K562 (cell line): ENCODE data around the gene GLG1. TPM values are rescaled to one million over a fixed set of nuclear protein-coding genes. Genes with fewer than 3 reads are reported as not detected.

Source experiments
- ATAC-seq: fragments of 200-7000 bp; cut with Tn5 transposase; 3 replicates; pipeline ENCODE4 v1.9.1; 2020; ENCODE audit warnings: moderate library complexity
- BruUV-seq: library from RNA; stranded (reverse); fragments of 400-500 nt; replicated peaks from 2 replicates; lab custom pipeline; 2021; lab: Mats Ljungman, UMichigan
- CTCF ChIA-PET: fragments of 300-600 bp; formaldehyde crosslinking; extraction: SDS; loops from one replicate; lab custom pipeline; 2021; ENCODE audit warnings: low intra/inter-chr PET ratio; lab: Yijun Ruan, JAX
- POLR2A ChIA-PET: fragments of 300-600, 350-650 bp; sonication (Branson Sonifier 250); formaldehyde crosslinking; extraction: SDS; loops from one replicate; lab custom pipeline; 2021; ENCODE audit warnings: antibody characterized with exemption, inconsistent platforms; lab: Yijun Ruan, JAX
- DNase-seq, 4 experiments: peaks; one replicate each; pipeline versions ENCODE4 v3.0.0 to v3.0.0-alpha.2; 2011 to 2018; ENCODE audit warnings: low spot score in 3 of 4, mixed read lengths in 3 of 4; ENCODE audit errors: extremely low read depth in 1 of 4
- FAIRE-seq: peaks from 2 replicates; lab custom pipeline; 2011; peaks lifted over from hg19 to GRCh38; lab: Jason Lieb, UNC
- H2AFZ ChIP-seq: 2 replicates; pipeline ENCODE4 v1.6.0; 2011; ENCODE audit warnings: low read depth, low read length, control low read depth, inconsistent platforms
- H3K27ac ChIP-seq: fragments of 200-600 bp; 3 replicates; pipeline ENCODE4 v1.8.0; 2011; ENCODE audit warnings: low read depth, mild to moderate bottlenecking, control low read depth, inconsistent platforms, low read length, moderate library complexity, mixed read lengths; ENCODE audit errors: extremely low read depth
- H3K27me3 ChIP-seq, 2 experiments: fragments of 300-600 bp in 1 of 2; 2 replicates in 1 of 2; 3 replicates in 1 of 2; pipeline versions ENCODE4 v1.6.0 to v1.8.0; 2011; ENCODE audit warnings: inconsistent platforms in 2 of 2, low read length in 2 of 2, mild to moderate bottlenecking in 1 of 2, mixed read lengths in 1 of 2, moderate library complexity in 1 of 2; ENCODE audit not compliant: control insufficient read depth in 2 of 2, insufficient read depth in 2 of 2
- H3K36me3 ChIP-seq: fragments of 300-600 bp; 3 replicates; pipeline ENCODE4 v1.8.0; 2011; ENCODE audit warnings: mild to moderate bottlenecking, low read length, inconsistent platforms; ENCODE audit not compliant: control insufficient read depth, insufficient read depth
- H3K4me1 ChIP-seq, 2 experiments: fragments of 200-600 bp in 1 of 2; replicated peaks in 1 of 2; 2 replicates in 1 of 2; 3 replicates in 1 of 2; pipeline versions ENCODE4 v1.5.1 to v1.8.0; 2011; ENCODE audit warnings: inconsistent platforms in 2 of 2, low read length in 2 of 2, mild to moderate bottlenecking in 1 of 2, mixed read lengths in 1 of 2, moderate library complexity in 1 of 2; ENCODE audit not compliant: control insufficient read depth in 2 of 2, insufficient read depth in 2 of 2
- H3K4me2 ChIP-seq: 2 replicates; pipeline ENCODE4 v1.6.1; 2011; ENCODE audit warnings: low read length, control low read depth, inconsistent platforms, mixed read lengths; ENCODE audit not compliant: insufficient read depth
- H3K4me3 ChIP-seq: fragments of 200-600 bp; sonication (generic), shearing (Covaris generic); 2 replicates; pipeline ENCODE4 v1.5.1; 2016; ENCODE audit warnings: control low read depth, inconsistent platforms
- H3K79me2 ChIP-seq: fragments of 200-600 bp; 3 replicates; pipeline ENCODE4 v1.8.0; 2011; ENCODE audit warnings: low read length, inconsistent platforms; ENCODE audit not compliant: control insufficient read depth, insufficient read depth
- H3K9ac ChIP-seq, 2 experiments: 2 replicates each; pipeline versions ENCODE4 v1.6.0 to v1.6.1; 2011; ENCODE audit warnings: low read depth in 2 of 2, low read length in 2 of 2, control low read depth in 1 of 2, inconsistent platforms in 1 of 2, mild to moderate bottlenecking in 1 of 2, mixed read lengths in 1 of 2; ENCODE audit not compliant: insufficient read depth in 1 of 2
- H3K9me1 ChIP-seq: one replicate; pipeline ENCODE4 v1.6.0; 2011; ENCODE audit warnings: inconsistent platforms, mild to moderate bottlenecking, low read length, moderate library complexity; ENCODE audit not compliant: control insufficient read depth, insufficient read depth
- H3K9me3 ChIP-seq: replicated peaks from 2 replicates; pipeline ENCODE4 v1.5.1; 2011; ENCODE audit warnings: low read depth, low read length, inconsistent platforms; ENCODE audit not compliant: control insufficient read depth, insufficient read depth
- H4K20me1 ChIP-seq: replicated peaks from 2 replicates; pipeline ENCODE4 v1.6.1; 2011; ENCODE audit warnings: low read length, inconsistent platforms, mixed read lengths; ENCODE audit not compliant: control insufficient read depth, insufficient read depth
- ARID3B ChIP-seq: fragments of 250-450 bp; sonication (Bioruptor Pico); IDR thresholded peaks from 2 replicates; pipeline ENCODE4 v1.4.0; 2020; ENCODE audit warnings: borderline replicate concordance
- CBFA2T3 ChIP-seq: fragments of 450-650 bp; IDR thresholded peaks from 2 replicates; pipeline ENCODE4 v1.6.1; 2017
- CC2D1A ChIP-seq: fragments of 450-650 bp; IDR thresholded peaks from 2 replicates; pipeline ENCODE4 v1.6.1; 2017; ENCODE audit warnings: mild to moderate bottlenecking
- CCNT2 ChIP-seq: IDR thresholded peaks from 2 replicates; pipeline ENCODE4 v1.6.1; 2011; ENCODE audit warnings: borderline replicate concordance, low read depth, mild to moderate bottlenecking, moderate library complexity, mixed read lengths, low read length; ENCODE audit not compliant: insufficient read length; ENCODE audit errors: extremely low read depth
- CEBPZ ChIP-seq: fragments of 150-350 bp; IDR thresholded peaks from 2 replicates; pipeline ENCODE4 v1.6.1; 2014; ENCODE audit warnings: low read depth, mild to moderate bottlenecking, low read length, borderline replicate concordance
- DDX20 ChIP-seq: fragments of 450-650 bp; IDR thresholded peaks from 2 replicates; pipeline ENCODE4 v1.6.1; 2016; ENCODE audit warnings: missing genetic modification characterization, low read depth, mild to moderate bottlenecking, missing compliant biosample characterization, moderate library complexity
- DNMT1 ChIP-seq: fragments of 450-650 bp; IDR thresholded peaks from 2 replicates; pipeline ENCODE4 v1.6.1; 2016; ENCODE audit warnings: antibody characterized with exemption, mild to moderate bottlenecking
- ELF4 ChIP-seq: fragments of 450-650 bp; formaldehyde crosslinking; IDR thresholded peaks from 2 replicates; pipeline ENCODE4 v1.4.0; 2022; ENCODE audit warnings: missing genetic modification characterization
- HIVEP1 ChIP-seq: fragments of 250-450 bp; sonication (Bioruptor Pico); IDR thresholded peaks from 2 replicates; pipeline ENCODE4 v1.4.0; 2020; ENCODE audit warnings: mild to moderate bottlenecking
- MAFG ChIP-seq: fragments of 450-650 bp; conservative IDR thresholded peaks from 2 replicates; pipeline ENCODE4 v1.6.1; 2016; ENCODE audit warnings: missing genetic modification characterization, missing compliant biosample characterization
- MTA2 ChIP-seq: fragments of 450-650 bp; IDR thresholded peaks from 2 replicates; pipeline ENCODE4 v1.6.1; 2016; ENCODE audit warnings: low read depth
- NFRKB ChIP-seq: fragments of 450-650 bp; IDR thresholded peaks from 2 replicates; pipeline ENCODE4 v1.6.1; 2016; ENCODE audit warnings: low read depth
- TFE3 ChIP-seq: fragments of 450-650 bp; formaldehyde crosslinking; IDR thresholded peaks from 2 replicates; pipeline ENCODE4 v1.4.0; 2020; ENCODE audit warnings: mild to moderate bottlenecking, mixed read lengths
- WGBS: fragments of 100-300 bp; shearing (Covaris generic); methylation state at CpG from one replicate; pipeline ENCODE4 v1.1.6; 2016; ENCODE audit warnings: low coverage, mixed read lengths; ENCODE audit not compliant: insufficient coverage; ENCODE audit errors: missing lambda C conversion rate; 5-methylcytosine and 5-hydroxymethylcytosine counted together
- in situ Hi-C: fragments of 300-500 bp; cut with MboI; formaldehyde crosslinking; loops from 4 replicates; pipeline ENCODE4 v1.15.0; 2018; ENCODE audit warnings: inconsistent platforms, mixed read lengths
- intact Hi-C: fragments of 100-400 bp; cut with micrococcal nuclease; formaldehyde crosslinking; loops from 2 replicates; pipeline ENCODE4 v1.14.2; 2022
- polyA plus RNA-seq, 8 experiments: library from polyadenylated mRNA; depleted of rRNA in 4 of 8; stranded (reverse) in 5 of 8; unstranded in 3 of 8; fragments of >200 nt; fragmentation: Nextera tagmentation in 2 of 8; fragmentation: Illumina TruSeq in 1 of 8; extraction: Ambion mirVana in 2 of 8; extraction: Trizol in 1 of 8; gene quantifications; 2 replicates each; pipeline versions ENCODE4 v1.2.1 to v1.2.3, GENCODE V29; 2011 to 2014; ENCODE audit warnings: inconsistent platforms in 1 of 8, missing spikeins in 1 of 8
- total RNA-seq, 7 experiments: library from RNA; depleted of rRNA in 6 of 7; stranded (reverse); fragments of >200 nt in 6 of 7; fragmentation: Illumina TruSeq in 2 of 7; extraction: Trizol in 2 of 7; gene quantifications; 2 replicates each; pipeline versions ENCODE4 v1.2.1 to v1.2.3, GENCODE V29; 2011 to 2021; ENCODE audit warnings: low replicate concordance in 1 of 7

Gene GLG1
- total and polyA plus RNA-seq, 9 of the 15 experiments (the other 6 are each of a cell fraction or from before 2014, with no cell fraction given), result 6.2 to 36.0 (median 23.6) TPM

- TF ChIP-seq ARID3B (no peak), ELF4 (CRISPR knock-in tag) (no peak)
Observed at GRCh38 chr16:74570412-74571301, 36.3 kb downstream of the GLG1 start (continued).

- Histone ChIP-seq H4K20me1 (peaks cover 26% of the 10 kb centered on the region), H3K4me1 (peaks cover 5 to 21% of the 10 kb centered on the region in 2 experiments; a peak in 4 of 5 replicates), H3K9ac (no peak overlapping the region), H2AFZ (no peak overlapping the region), H3K27me3 (no peaks in the 10 kb centered on the region), H3K9me1 (no peaks in the 10 kb centered on the region), H3K9me3 (no peaks in the 10 kb centered on the region), H3K79me2 (peaks cover 68% of the 10 kb centered on the region), H3K27ac (no peak overlapping the region), H3K36me3 (no peaks in the 10 kb centered on the region), H3K4me3 (no peak overlapping the region), H3K4me2 (no peak overlapping the region)
- no peak for DNase-seq
- 59% methylated on average over 5 of the region's 5 CpGs for WGBS
- no TSS peak for BruUV-seq
- no peak for ATAC-seq
- CTCF ChIA-PET, result no interaction called here
- no peak for FAIRE-seq
- POLR2A ChIA-PET, result interaction anchor here (1.0 to 1.2 kb wide), 2 partner anchors 9 to 98 kb away, joined by 3 to 5 read pairs; partner anchors contain the start of gene RFWD3
- intact Hi-C loops, result no loop called here
- in situ Hi-C loops, result no loop called here
- TF ChIP-seq CBFA2T3 (no peak), CEBPZ (no peak), MTA2 (no peak), CC2D1A (no peak), TFE3 (CRISPR knock-in tag) (no peak), MAFG (tag) (no peak), NFRKB (no peak), HIVEP1 (CRISPR knock-in tag) (no peak), DNMT1 (no peak), CCNT2 (no peak), DDX20 (tag) (no peak)
Observed at GRCh38 chr16:74568961-74569631, 37.8 kb downstream of the GLG1 start.
